GM18861 (cell line): ENCODE results near the gene PCDHGA6.

Experiments used
- ATAC-seq: cut with Tn5 transposase; IDR thresholded peaks from one replicate; pipeline ENCODE4 v1.9.1; 2021; ENCODE audit not compliant: unreplicated experiment

The PCDHGA6 gene

DNA sequence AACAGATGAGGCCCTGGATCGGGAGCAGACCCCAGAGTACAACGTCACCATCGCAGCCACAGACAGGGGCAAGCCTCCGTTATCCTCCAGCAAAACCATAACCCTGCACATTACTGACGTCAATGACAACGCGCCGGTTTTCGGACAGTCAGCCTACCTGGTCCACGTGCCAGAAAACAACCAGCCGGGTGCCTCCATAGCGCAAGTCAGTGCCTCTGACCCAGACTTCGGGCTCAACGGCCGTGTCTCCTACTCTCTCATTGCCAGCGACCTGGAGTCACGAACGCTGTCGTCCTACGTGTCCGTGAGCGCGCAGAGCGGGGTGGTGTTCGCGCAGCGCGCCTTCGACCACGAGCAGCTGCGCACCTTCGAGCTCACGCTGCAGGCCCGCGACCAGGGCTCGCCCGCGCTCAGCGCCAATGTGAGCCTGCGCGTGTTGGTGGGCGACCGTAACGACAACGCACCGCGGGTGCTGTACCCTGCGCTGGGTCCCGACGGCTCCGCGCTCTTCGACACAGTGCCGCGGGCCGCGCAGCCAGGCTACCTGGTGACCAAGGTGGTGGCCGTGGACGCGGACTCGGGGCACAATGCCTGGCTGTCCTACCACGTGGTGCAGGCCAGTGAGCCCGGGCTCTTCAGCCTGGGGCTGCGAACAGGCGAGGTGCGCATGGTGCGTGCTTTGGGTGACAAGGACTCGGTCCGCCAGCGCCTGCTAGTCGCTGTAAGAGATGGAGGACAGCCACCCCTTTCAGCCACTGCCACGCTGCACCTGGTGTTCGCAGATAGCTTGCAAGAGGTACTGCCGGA is 45.6 kb downstream of the PCDHGA6 start:
- ATAC-seq: no peak

DNA sequence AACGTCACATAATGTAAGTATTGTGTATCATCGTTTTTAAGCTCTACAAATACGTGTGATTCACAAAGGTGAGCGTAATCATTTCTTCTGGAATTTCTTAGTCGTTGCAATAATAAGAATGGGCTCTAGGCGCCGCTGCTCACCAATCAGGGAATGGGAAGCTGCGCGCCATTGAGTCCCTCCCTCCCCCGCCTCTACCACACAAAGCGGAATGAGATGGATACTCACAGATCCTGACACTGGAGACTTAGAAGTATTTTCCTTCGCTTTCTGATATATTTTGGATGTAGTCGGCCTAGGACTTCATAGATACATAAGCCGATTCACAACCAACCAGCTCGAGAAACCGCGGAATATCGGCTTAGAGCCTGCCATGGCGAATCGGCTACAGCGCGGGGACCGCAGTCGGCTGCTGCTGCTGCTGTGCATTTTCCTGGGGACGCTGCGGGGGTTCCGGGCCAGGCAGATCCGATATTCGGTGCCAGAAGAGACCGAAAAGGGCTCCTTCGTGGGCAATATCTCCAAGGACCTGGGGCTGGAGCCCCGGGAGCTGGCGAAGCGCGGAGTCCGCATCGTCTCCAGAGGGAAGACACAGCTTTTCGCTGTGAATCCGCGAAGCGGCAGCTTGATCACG is 47.3 kb downstream of the PCDHGA6 start, which contains the start of gene PCDHGA11:
PCDHGA11 (plus strand) TSS at position 197 of the 634 bp plus-strand sequence; CDS start at position 374, 177 bp downstream.
- no peak for ATAC-seq

DNA sequence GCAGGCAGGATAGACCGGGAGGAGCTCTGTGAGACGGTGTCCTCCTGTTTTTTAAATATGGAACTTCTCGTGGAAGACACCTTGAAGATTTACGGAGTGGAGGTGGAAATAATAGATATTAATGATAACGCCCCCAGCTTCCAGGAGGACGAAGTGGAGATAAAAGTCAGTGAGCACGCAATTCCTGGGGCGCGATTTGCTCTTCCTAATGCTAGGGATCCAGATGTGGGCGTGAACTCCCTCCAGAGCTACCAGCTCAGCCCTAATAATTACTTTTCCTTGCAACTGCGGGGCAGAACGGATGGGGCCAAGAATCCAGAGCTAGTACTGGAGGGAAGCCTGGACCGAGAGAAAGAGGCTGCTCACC is 47.8 kb downstream of the PCDHGA6 start:
- no peak for ATAC-seq

DNA sequence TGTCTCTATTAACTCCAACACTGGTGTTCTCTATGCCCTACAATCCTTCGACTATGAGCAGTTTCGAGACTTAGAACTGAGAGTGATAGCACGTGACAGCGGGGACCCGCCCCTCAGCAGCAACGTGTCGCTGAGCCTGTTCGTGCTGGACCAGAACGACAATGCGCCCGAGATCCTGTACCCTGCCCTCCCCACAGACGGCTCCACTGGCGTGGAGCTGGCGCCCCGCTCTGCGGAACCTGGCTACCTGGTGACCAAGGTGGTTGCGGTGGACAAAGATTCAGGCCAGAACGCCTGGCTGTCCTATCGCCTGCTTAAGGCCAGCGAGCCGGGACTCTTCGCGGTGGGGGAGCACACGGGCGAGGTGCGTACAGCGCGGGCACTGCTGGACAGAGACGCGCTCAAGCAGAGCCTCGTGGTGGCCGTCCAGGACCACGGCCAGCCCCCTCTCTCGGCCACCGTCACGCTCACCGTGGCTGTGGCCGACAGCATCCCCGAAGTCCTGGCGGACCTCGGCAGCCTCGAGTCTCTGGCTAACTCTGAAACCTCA is 49.1 kb downstream of the PCDHGA6 start:
- ATAC-seq: no peak

DNA sequence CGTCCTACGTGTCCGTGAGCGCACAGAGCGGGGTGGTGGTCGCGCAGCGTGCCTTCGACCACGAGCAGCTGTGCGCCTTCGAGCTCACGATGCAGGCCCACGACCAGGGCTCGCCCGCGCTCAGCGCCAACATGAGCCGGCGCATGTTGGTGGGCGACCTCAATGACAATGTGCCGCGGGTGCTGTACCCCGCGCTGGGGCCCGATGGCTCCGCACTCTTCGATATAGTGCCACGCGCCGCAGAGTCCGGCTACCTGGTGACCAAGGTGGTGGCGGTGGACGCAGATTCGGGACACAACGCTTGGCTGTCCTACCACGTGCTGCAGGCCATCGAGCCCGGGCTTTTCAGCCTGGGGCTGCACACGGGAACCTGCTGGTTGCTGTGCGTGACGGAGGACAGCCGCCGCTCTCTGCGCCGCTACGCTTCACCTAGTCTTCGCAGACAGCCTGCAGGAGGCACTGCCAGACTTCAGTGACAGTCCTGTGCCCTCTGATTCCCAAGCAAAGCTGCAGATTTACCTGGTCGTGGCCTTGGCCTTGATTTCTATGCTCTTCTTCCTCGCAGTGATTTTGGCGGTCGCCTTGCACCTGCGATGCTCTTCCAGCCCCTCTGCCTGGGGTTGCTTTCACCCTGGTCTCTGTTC is 54.2 kb downstream of the PCDHGA6 start:
- ATAC-seq: no peak
